Caco-2 (cell line): ENCODE results near the gene UTP4. TPM values are rescaled to one million over a fixed set of nuclear protein-coding genes. Genes with fewer than 3 reads are reported as not detected.

ENCODE experiments used
- BruUV-seq: library from RNA; stranded (reverse); fragments of 400-500 nt; replicated peaks from 2 replicates; lab custom pipeline; 2021; lab: Mats Ljungman, UMichigan
- CTCF ChIA-PET: fragments of 300-600 bp; sonication (Branson Sonifier 250); formaldehyde crosslinking; loops from one replicate; lab custom pipeline; 2022; ENCODE audit warnings: antibody characterized with exemption; lab: Charles Lee
- POLR2A ChIA-PET: fragments of 300-600 bp; sonication (Branson Sonifier 250); formaldehyde crosslinking; loops from one replicate; lab custom pipeline; 2022; ENCODE audit warnings: antibody characterized with exemption; lab: Charles Lee
- DNase-seq, 2 experiments: peaks; one replicate each; pipeline versions ENCODE4 v3.0.0 to v3.0.0-alpha.2; 2020 to 2022
- H3K27me3 ChIP-seq: replicated peaks from 2 replicates; pipeline ENCODE4 v1.6.0; 2011; ENCODE audit warnings: low read length; ENCODE audit not compliant: control insufficient read depth, insufficient read depth
- H3K36me3 ChIP-seq: 2 replicates; pipeline ENCODE4 v1.5.1; 2011; ENCODE audit warnings: low read length; ENCODE audit not compliant: control insufficient read depth, insufficient read depth
- H3K4me1 ChIP-seq: fragments of 250-450 bp; sonication (Bioruptor Pico); 2 replicates; pipeline ENCODE4 v1.5.1; 2020; ENCODE audit warnings: mild to moderate bottlenecking
- H3K4me3 ChIP-seq: 2 replicates; pipeline ENCODE4 v1.5.1; 2011; ENCODE audit warnings: low read depth, mild to moderate bottlenecking, control low read depth, low read length
- H3K9me3 ChIP-seq: fragments of 250-450 bp; sonication (Bioruptor Pico); 2 replicates; pipeline ENCODE4 v1.5.1; 2020; ENCODE audit warnings: mild to moderate bottlenecking, moderate library complexity
- H3K27ac Mint-ChIP-seq: one replicate; pipeline ENCODE4 v1.8.0; 2022; ENCODE audit warnings: mixed read lengths; ENCODE audit not compliant: unreplicated experiment
- H3K27me3 Mint-ChIP-seq: one replicate; pipeline ENCODE4 v1.8.0; 2022; ENCODE audit warnings: mixed read lengths; ENCODE audit not compliant: insufficient read depth, unreplicated experiment
- H3K36me3 Mint-ChIP-seq: one replicate; pipeline ENCODE4 v1.8.0; 2022; ENCODE audit warnings: mild to moderate bottlenecking, mixed read lengths; ENCODE audit not compliant: insufficient read depth, unreplicated experiment
- H3K4me1 Mint-ChIP-seq: one replicate; pipeline ENCODE4 v1.8.0; 2022; ENCODE audit warnings: low read depth, mixed read lengths; ENCODE audit not compliant: unreplicated experiment
- H3K4me3 Mint-ChIP-seq: one replicate; pipeline ENCODE4 v1.8.0; 2022; ENCODE audit warnings: mild to moderate bottlenecking, moderate library complexity, mixed read lengths; ENCODE audit not compliant: unreplicated experiment
- H3K9me3 Mint-ChIP-seq: one replicate; pipeline ENCODE4 v1.8.0; 2022; ENCODE audit warnings: mixed read lengths; ENCODE audit not compliant: unreplicated experiment
- intact Hi-C: fragments of 100-400 bp; cut with micrococcal nuclease; formaldehyde crosslinking; loops from one replicate; pipeline ENCODE4 v1.10.0; 2022; ENCODE audit not compliant: unreplicated experiment
- total RNA-seq: library from RNA; stranded (reverse); gene quantifications from 2 replicates; pipeline ENCODE4 v1.2.3, GENCODE V29; 2022
- TF ChIP-seq, protein P1 (sequence below), 2 experiments: fragments of 200-600 bp in 1 of 2; IDR thresholded peaks; 1 replicate in 1 of 2; 2 replicates in 1 of 2; pipeline versions ENCODE4 v1.5.1 to v1.8.0; 2011 to 2022; ENCODE audit warnings: antibody characterized with exemption in 1 of 2, control low read depth in 1 of 2, inconsistent platforms in 1 of 2, low read depth in 1 of 2, low read length in 1 of 2, mild to moderate bottlenecking in 1 of 2, moderate library complexity in 1 of 2; ENCODE audit not compliant: insufficient read depth in 1 of 2, severe bottlenecking in 1 of 2, unreplicated experiment in 1 of 2

The UTP4 gene
- total RNA-seq, 1 experiment from 2014 or later: 126 TPM

- no peak overlapping the region for H3K4me3 ChIP-seq
- Mint-ChIP-seq H3K4me3 (peak overlapping the region; percentile 44), H3K9me3 (no peaks in the 10 kb centered on the region), H3K27ac (peak overlapping the region; percentile 72), H3K4me1 (peaks cover 19% of the 10 kb centered on the region), H3K27me3 (no peaks in the 10 kb centered on the region), H3K36me3 (peaks cover 6% of the 10 kb centered on the region)
- no peaks in the 10 kb centered on the region for H3K9me3 ChIP-seq
- no TSS peak for BruUV-seq
- peak in 1 of 2 experiments; percentile 40 for DNase-seq
- H3K27me3 ChIP-seq: no peaks in the 10 kb centered on the region
- intact Hi-C loops: loop anchor here (2.0 kb wide), 1 partner anchor 27 kb away; no protein-coding TSS in a partner anchor
- ChIA-PET POLR2A (no interaction called here), CTCF (no interaction called here)
- TF ChIP-seq, protein P1, sequence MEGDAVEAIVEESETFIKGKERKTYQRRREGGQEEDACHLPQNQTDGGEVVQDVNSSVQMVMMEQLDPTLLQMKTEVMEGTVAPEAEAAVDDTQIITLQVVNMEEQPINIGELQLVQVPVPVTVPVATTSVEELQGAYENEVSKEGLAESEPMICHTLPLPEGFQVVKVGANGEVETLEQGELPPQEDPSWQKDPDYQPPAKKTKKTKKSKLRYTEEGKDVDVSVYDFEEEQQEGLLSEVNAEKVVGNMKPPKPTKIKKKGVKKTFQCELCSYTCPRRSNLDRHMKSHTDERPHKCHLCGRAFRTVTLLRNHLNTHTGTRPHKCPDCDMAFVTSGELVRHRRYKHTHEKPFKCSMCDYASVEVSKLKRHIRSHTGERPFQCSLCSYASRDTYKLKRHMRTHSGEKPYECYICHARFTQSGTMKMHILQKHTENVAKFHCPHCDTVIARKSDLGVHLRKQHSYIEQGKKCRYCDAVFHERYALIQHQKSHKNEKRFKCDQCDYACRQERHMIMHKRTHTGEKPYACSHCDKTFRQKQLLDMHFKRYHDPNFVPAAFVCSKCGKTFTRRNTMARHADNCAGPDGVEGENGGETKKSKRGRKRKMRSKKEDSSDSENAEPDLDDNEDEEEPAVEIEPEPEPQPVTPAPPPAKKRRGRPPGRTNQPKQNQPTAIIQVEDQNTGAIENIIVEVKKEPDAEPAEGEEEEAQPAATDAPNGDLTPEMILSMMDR (IDR thresholded peaks at IDR 0.05; ENCODE audit: insufficient read depth in 1 of 2, low read depth in 1 of 2, low read length in 1 of 2, severe bottlenecking in 1 of 2, unreplicated experiment in 1 of 2): no peak
- H3K36me3 ChIP-seq: no peaks in the 10 kb centered on the region
- H3K4me1 ChIP-seq: peaks cover 55% of the 10 kb centered on the region
Observed at GRCh38 chr16:69217433-69217832, 85.0 kb downstream of the UTP4 start.

Other genes with a start within 250 kb of the UTP4 start
- 8.3 TPM in 2 replicates for gene HAS3, start 27.0 kb upstream of the UTP4 start, total RNA-seq
- gene CHTF8, start 61 bp upstream of the UTP4 start, total RNA-seq: 119 and 124 TPM in 2 replicates
- gene SNTB2, start 54.5 kb downstream of the UTP4 start, total RNA-seq: 50.6 and 51.8 TPM in 2 replicates
- 42.4 and 45.8 TPM in 2 replicates for gene VPS4A, start 178.7 kb downstream of the UTP4 start, total RNA-seq
- 42.1 and 50.7 TPM in 2 replicates for gene PDF, start 197.9 kb downstream of the UTP4 start, total RNA-seq
- 57.4 and 59.1 TPM in 2 replicates for gene COG8, start 206.9 kb downstream of the UTP4 start, total RNA-seq
- 65.6 TPM in 2 replicates for gene NIP7, start 207.1 kb downstream of the UTP4 start, total RNA-seq
- 2.4 TPM in 2 replicates for gene TMED6, start 219.1 kb downstream of the UTP4 start, total RNA-seq